Inflammatory macrophage (primary cell): ENCODE data around the gene CILP.

Source experiments
- DNase-seq, 2 donors: peaks; one replicate each; pipeline ENCODE4 v3.0.0-alpha.2; 2020 to 2022

The CILP gene

DNA sequence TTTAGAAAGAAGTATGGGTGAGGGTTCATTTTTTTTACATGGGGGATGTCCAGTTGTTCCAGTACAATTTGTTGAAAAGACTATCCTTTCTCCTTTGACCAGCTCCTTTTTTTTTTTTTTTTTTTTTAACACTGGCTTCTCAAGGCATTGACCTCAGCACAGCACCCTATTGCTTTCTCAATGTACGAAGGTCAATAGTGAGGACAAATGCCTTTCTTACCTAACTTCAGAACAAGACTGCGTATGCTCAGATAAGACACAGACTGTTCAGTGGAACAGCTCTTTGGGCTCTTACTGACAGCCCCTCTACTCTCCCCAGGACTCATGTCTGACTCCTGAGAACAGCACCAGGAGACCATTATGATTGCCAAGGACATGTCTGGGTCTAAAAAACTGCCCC, 10.4 kb upstream of the CILP start:
- no peak for DNase-seq

DNA sequence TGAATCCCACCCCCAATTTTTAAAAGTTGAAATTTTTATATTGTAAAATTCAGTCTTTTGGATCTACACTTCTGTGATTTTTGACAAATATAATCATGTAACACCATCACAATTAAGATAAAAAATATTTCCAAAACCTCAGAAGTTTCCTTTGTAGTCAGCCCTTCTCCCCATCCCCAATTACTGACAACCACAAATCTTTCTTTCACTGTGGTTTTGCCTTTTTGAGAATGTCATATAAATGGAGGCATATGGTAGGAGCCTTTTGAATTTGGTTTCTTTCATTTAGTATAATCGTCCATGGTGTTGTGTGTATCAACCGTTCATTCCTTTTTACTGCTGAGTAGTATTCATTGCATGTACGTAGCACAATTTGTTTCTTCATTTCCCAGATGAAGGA, 7.9 kb upstream of the CILP start:
- DNase-seq, result no peak

DNA sequence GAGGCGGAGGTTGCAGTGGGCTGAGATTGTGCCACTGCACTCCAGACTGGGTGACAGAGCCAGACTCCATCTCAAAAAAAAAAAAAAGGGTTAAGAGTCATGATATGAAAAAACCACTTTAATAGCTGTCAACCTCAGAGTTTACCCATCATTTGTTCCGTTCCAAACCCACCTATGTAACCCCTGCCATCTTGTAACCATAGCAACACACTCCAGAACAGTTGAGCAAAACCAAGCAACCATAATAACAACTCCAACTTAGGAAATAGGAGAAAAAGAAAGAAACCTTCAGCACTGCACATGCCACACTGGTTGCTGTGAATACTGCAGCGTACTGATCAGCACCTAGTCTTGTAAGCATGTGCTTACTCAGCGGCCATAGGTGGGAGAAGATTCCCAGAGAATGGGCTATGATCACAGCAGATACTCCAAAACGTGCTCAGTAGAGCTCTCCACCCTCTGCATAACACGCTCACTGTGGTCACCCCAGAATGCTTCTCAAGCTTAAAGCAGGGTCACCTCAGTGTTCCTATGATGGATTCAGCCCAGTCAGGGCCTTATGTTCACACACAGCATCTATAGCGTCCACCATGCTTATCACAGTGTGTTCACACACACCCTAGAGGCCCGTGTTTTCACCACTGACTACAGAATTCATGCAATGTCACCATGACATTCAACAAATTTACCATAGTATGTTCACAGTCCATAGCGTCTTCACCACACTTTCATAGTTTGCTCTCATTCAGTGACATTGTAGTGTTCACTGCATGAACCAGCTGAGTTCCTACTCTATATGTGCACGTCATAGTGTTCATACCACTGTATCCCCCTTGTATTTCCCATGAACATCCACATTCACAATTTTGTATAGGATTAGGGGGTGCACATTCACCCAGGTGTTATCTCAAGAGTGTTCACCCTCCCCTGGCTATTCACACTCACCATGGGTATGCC, 6.5 kb upstream of the CILP start:
- DNase-seq, result no peak

- no peak for DNase-seq
Measured at GRCh38 chr15:65215496-65215895, 4.2 kb upstream of the CILP start.

DNA sequence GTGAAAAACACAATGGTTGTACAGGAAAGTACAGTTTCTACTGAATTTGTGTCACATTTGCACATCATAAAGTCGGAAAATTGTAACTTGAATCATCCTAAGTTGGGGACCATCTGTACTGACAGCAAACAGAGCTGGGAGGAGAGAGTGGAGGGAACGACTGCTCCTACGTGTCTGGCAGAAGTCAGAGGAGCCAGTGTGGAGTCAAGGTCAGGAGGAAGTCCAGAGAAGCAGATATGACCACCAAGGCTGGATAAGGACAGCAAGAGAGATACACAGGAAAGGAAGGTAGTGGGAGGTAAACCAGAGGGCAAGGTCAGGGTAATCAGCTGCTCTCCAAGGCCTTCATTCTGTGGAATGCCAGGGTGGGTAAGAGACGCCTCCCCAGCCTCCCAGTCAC, 2.7 kb upstream of the CILP start:
- no peak for DNase-seq

DNA sequence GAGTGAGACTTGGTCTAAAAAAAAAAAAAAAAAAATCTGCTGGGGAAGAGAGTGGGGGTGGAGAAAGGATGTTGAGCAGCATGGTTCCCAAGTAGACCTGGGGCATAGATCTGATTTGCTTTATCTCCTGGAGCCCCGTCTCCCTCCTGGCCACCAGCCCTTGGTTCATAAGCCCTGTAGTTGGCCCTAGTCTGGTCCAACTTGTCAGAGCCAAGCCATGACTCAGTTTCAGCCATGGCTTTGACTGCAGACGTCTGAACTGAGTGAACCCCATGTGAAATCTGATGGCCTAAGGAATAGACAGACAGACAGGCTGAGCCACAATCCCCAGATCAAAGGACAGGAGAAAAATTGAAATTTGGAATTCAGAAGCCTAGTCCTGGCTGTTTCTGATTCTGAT, 2.0 kb upstream of the CILP start:
- DNase-seq, result no peak

- peak in 1 of 2 donors; percentile 21 for DNase-seq
Measured at GRCh38 chr15:65212097-65212496, 824 bp upstream of the CILP start.

DNA sequence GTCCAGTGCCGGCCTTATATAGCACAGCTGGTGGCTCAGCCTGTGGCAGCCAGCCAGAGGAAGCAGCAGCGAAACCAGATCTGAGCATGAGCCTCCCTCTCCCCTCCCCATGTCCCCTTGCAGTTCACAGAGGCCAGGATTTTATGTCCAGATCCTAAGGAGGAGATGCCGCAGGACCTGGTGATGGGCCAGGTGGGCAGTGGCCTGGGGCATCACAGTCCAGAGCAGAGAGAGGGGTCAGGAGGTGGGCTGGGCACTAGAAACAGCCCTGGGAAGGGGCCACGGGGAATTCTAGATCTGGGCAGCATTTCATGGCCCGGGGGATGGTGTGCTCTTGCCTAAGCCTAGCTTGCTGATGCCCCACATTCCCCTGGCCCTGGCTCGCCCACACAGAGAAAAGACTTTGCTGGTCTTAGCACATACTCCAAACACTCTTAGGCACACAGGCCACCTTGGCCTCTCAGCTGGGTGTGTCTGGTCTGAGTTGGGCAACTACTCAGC, 259 bp upstream of the CILP start:
- DNase-seq, result no peak

GRCh38 chr15:65209701-65210643, 1.3 kb downstream of the CILP start:
- no peak for DNase-seq

GRCh38 chr15:65208647-65209046, 2.6 kb downstream of the CILP start:
- no peak for DNase-seq

GRCh38 chr15:65207280-65207840, 3.9 kb downstream of the CILP start:
- no peak for DNase-seq

DNA sequence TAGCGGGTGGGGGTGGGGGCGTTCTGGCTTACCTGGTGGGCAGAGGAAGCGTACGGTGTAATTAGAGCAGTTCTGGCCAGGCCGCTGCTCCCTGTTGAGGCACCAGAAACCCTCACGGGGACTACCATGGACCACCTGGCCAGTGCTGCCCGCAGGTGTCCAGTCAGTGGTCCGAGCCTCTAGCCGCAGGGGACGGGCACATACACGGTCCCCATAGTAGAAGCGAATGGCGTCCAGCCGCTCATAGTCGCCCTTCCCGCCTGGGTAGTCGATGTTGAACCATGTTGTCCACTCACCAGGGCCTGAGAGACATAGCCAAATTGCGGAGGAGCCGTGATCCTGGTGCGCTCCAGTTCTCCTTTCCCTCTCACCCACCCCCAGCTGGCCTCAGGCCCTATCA, 4.5 kb downstream of the CILP start:
- no peak for DNase-seq

GRCh38 chr15:65204931-65205660, 6.2 kb downstream of the CILP start:
- DNase-seq, result no peak

DNA sequence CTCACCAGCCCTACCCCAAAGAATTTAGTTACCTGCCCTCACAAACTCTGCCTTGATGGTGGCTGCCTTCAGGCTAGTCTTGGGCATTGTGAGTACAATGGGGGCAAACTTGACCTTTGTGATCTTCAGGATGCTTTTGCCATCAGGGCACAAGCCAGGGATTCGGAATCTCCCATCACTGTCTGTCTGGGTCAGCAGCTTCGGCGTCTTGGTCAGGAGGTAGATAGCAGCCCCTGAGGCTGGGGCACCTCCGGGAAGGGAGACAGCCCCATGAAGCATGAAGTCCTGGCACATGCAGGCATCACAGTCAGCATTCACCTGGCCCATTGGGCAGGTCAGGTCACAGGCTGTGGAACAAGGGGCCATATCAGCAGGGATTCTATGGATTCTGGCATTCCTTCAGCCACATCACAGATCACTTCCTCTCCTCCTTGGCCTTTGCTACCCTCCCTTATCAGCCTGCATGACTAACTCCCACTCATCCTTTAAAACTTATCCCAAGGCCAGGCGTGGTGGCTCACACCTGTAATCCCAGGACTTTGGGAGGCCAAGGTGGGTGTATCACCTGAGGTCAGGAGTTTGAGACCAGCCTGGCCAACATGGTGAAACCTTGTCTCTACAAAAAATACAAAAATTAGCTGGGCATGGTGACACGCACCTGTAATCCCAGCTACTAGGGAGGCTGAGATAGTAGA, 6.9 kb downstream of the CILP start:
- no peak for DNase-seq

DNA sequence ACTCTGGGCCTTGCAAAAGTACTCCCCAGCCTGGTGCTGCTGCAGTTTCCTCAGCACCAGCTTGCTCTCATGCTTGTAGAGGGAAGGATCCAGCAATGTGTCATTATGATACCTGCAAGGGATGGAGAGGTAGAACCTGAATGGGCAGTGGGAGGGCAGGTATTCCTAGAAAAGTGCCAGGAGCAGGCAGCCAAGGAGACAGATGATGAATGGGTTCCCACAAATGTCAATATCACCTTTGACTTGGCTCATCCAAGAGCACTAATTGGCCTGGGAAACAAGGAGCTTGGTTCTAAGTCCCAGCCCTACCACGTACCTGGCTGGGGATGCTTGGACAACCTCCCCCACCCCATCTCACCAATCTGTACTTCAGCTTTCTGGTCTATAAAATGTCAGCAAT, 9.4 kb downstream of the CILP start:
- DNase-seq, result no peak

DNA sequence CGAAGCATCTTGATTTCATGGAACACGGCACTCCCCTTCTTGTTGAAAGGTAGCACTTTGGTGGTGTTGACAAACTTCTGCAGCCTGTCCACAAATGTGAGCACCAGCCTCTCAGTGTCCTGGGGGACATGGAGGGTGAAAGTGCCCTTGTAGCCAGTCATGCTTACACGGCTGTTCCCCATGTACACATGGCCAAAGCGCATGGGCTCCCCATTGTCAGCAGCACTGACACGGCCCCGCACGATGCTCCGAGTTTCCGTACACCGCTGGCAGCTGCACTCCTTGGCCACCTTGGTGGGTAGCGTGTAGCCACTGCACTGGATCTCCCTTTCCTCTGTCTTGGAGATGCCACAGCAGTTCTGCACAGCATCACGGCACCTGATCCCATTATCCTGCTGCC, 12.7 kb downstream of the CILP start:
- DNase-seq, result no peak

DNA sequence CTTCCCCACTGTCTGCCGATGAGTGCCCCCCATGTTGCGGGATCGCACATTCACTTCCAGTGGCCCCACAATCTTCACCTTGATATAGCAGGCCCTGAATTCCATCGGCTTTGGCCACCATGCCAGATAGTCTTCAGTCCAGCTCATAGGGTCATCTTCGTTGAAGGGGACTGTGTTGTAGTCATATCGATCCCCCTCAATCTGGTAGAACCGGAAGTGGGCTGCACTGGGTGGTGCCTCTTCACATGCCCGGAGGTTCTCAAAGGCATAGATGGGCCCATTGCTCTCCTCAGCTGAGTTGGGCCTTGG, 14.0 kb downstream of the CILP start:
- no peak for DNase-seq

DNA sequence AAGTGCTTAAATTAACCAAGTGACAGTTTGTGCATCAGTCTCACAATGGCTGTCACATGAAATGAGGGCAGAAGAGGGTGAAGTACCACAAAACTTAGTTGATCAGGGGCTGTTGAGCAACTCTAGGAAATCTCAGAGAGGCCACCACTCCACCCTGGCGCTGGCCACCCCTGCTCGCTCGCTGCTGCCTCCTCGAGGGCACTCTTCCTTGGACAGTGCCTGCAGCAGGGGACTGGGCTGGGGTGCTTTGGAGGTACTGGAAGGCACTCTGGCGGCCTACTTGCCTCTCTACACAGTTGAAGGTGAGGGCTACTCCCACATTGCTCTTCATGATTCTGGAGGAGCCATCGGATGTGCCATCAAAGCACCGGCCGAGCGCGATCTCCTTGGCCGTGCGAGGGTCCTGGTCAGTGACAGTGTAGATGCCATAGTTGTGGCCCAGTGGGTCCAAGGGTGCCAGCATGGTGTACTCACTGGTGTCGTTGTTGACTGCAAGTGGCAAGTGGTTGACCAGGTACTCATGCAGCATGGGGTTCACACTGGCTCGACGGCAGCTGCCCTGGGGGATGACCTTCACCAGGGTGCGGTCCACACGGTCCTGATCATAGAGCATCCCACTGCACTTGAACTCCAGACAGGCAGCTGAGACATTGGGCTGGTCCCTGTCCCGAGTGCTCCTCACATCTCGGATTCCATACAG, 14.5 kb downstream of the CILP start:
- DNase-seq, result peak in 1 of 2 donors; percentile 19

DNA sequence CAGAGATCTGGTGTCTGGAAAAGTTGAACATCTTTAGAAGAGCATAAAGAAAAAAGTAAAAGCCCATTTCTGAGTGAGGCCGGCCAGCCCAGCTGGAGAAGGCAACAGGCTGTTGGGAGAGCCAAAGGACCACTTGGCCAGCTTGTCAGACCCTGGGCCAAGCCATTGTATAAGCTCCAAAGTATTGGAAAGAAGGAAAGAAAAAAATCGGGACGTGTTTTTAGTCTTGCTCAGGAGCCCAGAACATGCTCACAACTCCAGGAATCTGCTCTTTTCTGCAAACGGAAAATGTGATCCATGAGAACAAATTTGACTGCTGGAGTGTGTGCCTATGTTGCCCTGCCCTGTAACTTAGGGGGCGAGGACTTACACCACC, 15.7 kb downstream of the CILP start:
- no peak for DNase-seq

DNA sequence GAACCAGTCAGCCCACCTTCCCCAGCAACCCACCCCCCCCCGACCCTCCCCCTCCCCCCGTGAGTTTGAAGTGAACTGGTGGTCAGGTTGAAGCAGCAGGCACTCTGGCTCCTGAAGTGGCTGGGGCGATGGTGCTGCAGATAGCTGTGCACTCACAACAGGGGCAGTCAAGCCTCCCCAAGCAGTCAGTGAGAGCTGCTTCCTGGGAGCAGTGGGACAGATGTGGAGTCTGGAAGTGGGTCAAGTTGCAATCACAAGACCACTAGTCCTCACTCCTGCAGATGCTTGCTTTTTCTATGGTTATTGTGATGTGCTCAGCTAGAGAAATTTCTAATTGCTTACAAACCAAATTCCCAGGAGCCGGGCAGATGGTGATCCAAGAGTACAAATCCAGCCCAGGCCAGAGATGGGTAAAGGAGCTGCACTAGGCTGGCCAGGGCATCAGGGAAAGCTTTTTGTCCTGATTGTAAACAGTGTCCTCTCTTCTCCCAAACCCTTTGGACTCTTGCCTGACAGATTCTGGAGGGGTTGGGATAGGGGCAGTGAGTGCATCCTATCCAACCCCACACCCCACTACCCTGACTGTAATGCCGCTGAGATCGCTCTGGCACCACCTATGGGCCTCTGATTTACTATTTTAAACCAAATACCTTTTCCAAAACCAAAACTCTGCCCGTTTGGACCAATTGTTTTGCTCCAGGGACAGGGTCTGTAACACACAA, 16.3 kb downstream of the CILP start:
- no peak for DNase-seq

GRCh38 chr15:65192016-65192415, 19.3 kb downstream of the CILP start:
- no peak for DNase-seq
